KOPT-K1 (cell line): ENCODE measurements around the gene SPCS3.

Source experiments
- H3K27ac ChIP-seq: fragments of 200-600 bp; sonication (generic); 2 replicates; pipeline ENCODE4 v1.5.1; 2016; ENCODE audit warnings: antibody characterized with exemption, mild to moderate bottlenecking, low read depth, low read length; ENCODE audit not compliant: poor library complexity, severe bottlenecking
- H3K36me3 ChIP-seq: fragments of 200-600 bp; sonication (generic); 2 replicates; pipeline ENCODE4 v1.5.1; 2017; ENCODE audit warnings: antibody characterized with exemption, mild to moderate bottlenecking, low read length, moderate library complexity; ENCODE audit not compliant: insufficient read depth
- H3K9me3 ChIP-seq: fragments of 200-600 bp; sonication (generic); 2 replicates; pipeline ENCODE4 v1.5.1; 2017; ENCODE audit warnings: antibody characterized with exemption, low read length, mild to moderate bottlenecking; ENCODE audit not compliant: insufficient read depth, poor library complexity, severe bottlenecking

Gene SPCS3

DNA sequence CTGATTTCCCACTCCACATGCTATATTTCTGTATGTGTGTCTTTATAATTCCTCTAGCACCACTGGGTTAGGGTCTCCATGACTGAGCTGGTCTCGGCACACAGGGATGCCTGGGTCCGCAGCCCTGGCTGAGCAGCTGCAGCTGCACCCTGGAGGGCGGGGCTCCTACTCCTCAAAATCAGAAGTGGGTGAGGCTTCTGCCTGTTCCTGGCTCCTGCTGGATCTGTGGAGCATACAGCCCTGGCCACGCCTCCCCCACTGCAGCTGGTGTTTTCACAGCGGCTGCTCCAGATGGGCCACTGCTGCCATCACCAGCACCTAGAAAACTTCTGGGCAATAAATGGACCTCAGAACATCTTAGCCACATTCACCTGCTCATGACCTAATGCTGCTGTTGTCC is 30.9 kb downstream of the SPCS3 start:
- no peak overlapping the region for H3K27ac ChIP-seq
- no peaks in the 10 kb centered on the region for H3K36me3 ChIP-seq
- H3K9me3 ChIP-seq: peaks cover 26% of the 10 kb centered on the region

GRCh38 chr4:176354884-176355283 is 35.1 kb downstream of the SPCS3 start:
- H3K27ac ChIP-seq: no peak overlapping the region
- no peaks in the 10 kb centered on the region for H3K36me3 ChIP-seq
- peaks cover 16% of the 10 kb centered on the region for H3K9me3 ChIP-seq

DNA sequence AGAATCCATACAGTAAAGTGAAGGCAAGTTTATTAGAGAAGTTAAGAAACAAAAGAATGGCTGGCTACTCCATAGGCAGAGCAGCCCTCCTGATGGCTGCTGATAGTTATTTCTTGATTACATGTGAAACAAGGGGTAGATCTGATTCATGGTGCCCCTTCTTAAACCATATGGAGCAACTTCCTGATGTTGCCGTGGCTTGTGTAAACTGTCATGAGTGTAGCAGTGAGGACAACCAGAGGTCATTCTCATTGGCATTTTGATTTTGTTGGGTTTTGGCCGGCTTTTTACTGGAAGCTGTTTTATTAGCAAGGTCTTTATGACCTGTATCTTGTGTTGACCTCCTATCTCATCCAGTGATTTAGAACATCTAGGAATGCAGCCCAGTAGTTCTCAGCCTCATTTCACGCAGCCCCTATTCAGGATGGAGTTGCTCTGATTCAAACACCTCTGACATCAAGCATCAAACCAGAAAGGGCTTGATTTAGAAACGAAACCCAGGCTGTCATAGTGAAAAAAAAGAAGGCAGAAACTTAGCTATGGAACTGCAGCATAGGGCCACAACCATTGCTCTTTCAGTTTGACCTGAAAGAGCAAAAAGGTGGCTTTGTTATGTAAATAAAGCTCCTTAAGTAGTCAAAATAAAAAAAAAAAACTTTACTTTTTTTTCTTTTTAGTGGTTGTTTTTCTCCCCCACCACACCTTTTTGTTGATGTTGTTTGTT is 37.8 kb downstream of the SPCS3 start:
- H3K9me3 ChIP-seq: peaks cover 14% of the 10 kb centered on the region
- no peak overlapping the region for H3K27ac ChIP-seq
- no peaks in the 10 kb centered on the region for H3K36me3 ChIP-seq

- no peaks in the 10 kb centered on the region for H3K36me3 ChIP-seq
- peaks cover 14% of the 10 kb centered on the region for H3K9me3 ChIP-seq
- H3K27ac ChIP-seq: no peak overlapping the region
These were observed 38.3 kb downstream of the SPCS3 start for GRCh38 chr4:176358083-176358469.

GRCh38 chr4:176359590-176359989 is 39.8 kb downstream of the SPCS3 start:
- Histone ChIP-seq H3K9me3 (peaks cover 2% of the 10 kb centered on the region), H3K36me3 (no peaks in the 10 kb centered on the region), H3K27ac (no peak overlapping the region)

DNA sequence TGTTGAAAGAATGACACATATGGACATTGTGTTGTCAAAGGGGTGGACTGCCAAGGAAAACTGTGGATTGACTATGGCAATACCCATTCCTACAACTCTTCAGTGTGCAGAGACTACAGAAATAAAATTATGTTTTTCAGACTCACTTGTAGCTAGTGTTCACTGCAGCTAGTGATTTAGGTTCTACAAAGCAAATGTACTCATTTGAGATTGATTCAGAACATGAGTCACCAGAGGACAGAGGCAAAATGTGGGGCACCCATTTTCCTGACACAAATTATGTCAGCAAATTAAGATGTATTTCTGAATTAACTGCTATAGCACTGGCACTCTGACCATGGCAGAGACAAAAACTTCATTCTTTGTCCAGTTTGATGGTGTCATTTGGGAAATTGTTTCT is 40.7 kb downstream of the SPCS3 start:
- Histone ChIP-seq H3K27ac (no peak overlapping the region), H3K9me3 (no peaks in the 10 kb centered on the region), H3K36me3 (no peaks in the 10 kb centered on the region)

DNA sequence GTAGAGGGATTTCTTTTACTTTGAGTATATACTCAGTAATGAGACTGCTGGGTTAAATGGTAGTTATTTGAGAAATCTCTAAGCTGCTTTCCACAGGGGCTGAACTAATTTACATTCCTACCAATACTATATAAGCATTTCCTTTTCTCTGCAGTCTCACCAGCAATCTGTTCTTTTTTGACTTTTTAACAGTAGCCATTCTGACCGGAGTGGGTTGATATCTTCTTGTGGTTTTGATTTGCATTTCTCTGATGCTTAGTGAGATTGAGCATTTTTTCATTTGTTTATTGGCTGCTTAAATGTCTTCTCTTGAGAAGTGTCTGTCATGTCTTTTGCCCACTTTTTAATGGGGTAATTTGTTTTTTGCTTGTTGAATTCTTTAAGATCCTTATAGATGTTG is 43.3 kb downstream of the SPCS3 start:
- H3K27ac ChIP-seq: no peak overlapping the region
- peaks cover 16% of the 10 kb centered on the region for H3K9me3 ChIP-seq
- H3K36me3 ChIP-seq: no peaks in the 10 kb centered on the region

DNA sequence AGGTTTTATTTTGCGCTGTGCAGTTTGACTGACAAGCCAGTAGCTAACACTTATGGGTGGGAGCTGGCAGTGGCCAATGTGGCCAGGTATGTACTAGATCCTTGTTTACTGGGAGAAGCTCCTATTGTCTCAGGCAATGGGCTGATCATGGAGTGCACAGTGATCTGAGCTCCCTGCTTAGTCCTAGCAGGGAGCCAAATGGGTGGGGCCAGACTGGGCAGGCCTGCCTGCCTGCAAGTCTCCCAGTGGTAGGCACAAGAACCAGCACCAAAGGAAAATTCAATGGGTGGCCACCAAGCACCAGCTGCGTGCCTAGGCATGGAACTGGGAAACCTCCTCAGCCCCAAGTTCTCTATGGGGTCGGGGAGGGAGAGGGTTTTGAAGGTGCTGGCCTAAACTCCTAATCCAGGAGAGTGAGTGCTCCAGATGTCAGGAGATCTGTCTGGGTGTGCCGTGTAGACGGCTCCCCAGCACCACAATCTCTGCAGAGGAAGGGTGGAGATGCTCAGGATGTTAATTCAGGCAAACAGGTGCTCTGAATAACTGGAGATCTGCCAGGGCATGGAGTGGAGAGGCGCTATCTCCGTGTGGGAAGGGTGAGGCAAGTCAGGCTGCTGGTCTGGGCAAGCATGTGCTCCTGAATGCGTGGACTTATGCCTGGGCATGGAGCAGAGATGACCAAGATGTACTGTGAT is 48.2 kb downstream of the SPCS3 start:
- Histone ChIP-seq H3K27ac (no peak overlapping the region), H3K9me3 (peaks cover 20% of the 10 kb centered on the region)

DNA sequence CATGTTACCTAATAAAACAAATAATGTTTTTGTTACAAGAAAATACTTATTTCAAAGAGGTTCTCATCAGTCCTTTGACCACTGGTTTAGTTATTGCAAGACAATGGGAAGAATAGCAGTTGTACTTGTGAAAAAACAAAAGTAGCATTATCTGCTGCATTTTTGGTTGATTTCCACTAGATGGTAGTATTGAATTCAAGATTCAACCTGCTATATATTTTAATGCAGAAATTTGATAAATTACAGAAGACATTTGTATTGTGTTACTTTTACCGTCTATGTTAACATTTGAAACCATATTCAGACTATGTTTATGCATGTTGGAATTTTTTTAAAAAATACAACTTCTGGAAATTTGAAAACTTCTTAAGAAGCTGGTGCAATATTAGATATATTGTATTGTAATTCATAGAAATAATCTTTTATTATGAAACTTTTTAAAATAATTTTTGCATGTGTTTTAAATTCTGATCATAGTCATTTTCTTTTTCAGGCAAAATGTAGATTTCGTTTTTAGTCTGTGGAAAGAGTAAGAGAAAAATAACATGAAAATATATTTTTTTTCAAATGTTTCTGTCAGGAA is 56.4 kb downstream of the SPCS3 start:
- H3K9me3 ChIP-seq: no peaks in the 10 kb centered on the region
- no peak overlapping the region for H3K27ac ChIP-seq
- H3K36me3 ChIP-seq: no peaks in the 10 kb centered on the region

More for the DNA sequence above, 48.2 kb downstream of the SPCS3 start:
- no peaks in the 10 kb centered on the region for H3K36me3 ChIP-seq

- H3K27ac ChIP-seq: no peak overlapping the region
- H3K9me3 ChIP-seq: no peaks in the 10 kb centered on the region
- H3K36me3 ChIP-seq: no peaks in the 10 kb centered on the region
These were observed 58.0 kb downstream of the SPCS3 start for GRCh38 chr4:176377780-176378179.

DNA sequence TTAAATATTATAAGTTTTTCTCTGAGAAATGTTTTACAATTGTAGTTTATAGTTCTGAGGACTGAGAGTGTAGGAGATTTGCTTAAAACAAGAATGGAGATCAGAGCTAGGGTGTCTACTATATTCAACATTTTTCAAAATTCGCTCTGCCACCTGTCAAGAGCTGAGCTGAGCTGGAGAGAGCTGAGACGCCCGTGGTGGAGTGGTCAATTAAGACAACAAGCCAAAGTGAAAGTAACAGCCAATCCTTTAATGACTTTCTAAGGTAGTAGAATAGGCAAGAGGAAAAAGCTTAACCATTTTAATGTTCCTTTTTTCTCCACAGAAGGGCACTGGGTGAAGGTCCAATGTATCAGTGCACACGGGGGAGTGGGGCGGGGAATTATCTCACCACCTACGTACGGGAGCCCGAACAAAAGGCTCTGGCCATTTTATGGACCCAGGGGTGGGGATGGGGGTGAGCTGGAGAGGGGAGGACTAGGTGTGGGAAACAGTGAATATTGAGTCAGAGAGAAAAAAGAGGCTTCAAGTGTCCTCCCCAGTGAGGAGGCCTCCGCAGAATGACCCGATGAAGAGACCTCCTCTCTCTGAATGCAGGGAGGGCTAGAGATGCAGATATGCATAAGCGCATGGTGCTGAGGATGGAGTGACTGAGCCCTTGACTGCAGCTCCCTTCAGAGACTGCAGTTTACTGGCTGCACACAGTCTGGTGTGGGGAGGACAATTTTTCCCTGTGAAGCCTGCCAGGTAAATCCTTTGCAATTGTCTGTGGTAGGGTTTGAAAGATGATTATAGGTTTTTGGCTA is 60.8 kb downstream of the SPCS3 start:
- no peaks in the 10 kb centered on the region for H3K36me3 ChIP-seq
- no peak overlapping the region for H3K27ac ChIP-seq

More for the DNA sequence above, 60.8 kb downstream of the SPCS3 start:
- H3K9me3 ChIP-seq: no peaks in the 10 kb centered on the region
